GM21367 (cell line): ENCODE results near the gene DHDDS.
A peak's percentile ranks its signal among the peaks of the same experiment; 100 is the strongest.

Experiments used
- ATAC-seq: cut with Tn5 transposase; IDR thresholded peaks from one replicate; pipeline ENCODE4 v1.9.1; 2021; ENCODE audit not compliant: unreplicated experiment

Gene DHDDS

DNA sequence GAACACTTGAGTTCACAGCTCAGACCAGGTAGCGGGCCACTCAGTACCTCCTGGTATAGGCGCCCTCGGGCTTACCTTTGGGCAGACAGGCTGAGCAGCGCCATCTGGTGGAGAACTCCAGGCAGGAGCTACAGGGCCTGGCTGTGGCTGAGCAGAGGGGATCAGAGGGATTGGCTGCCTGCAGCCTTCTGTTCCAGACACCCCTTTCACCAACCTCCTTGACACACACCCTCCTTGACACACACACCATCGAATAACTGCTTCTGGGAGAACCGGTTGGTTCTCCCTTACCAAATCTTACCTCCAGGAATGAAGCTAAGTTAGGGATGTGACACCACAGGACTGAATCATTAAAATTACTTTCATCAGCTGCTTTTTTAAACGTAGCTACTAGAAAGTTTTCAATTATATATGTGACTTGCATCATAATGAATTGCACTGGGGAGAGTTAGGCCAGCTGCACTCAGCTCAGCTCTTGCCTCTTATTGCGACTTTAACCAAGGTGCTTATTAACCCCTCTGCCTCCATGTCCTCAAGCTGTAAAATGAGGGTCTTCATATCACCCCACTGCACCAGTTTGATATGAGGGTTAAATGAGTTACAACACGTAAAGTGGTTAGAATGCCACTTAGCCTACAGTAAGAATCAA is 14.9 kb upstream of the DHDDS start:
- no peak for ATAC-seq

DNA sequence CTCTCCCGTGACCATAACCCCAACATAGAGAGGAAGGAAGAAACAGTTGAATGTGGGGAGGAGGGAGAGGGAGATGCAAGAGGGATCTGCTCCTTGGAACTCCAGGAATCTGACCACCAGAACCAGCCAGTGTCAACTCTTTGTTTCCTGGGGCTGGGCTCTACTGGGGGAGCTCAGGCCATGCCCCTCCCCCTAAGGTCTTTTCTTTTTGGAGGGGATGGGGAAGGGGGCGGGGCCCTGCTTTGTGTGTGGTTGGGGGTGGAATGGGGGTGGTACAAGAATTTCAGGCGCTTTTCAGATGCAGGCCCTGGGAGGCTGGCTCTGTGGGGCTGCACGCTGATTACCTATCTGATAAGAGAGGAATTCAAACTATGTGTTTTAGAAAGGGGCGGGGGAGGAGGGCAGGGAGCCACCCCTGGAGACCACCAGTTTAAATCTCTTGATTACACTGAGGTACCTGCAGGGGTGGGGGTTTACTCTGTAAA is 13.2 kb upstream of the DHDDS start:
- no peak for ATAC-seq

GRCh38 chr1:26419494-26419893 is 12.6 kb upstream of the DHDDS start:
- no peak for ATAC-seq

DNA sequence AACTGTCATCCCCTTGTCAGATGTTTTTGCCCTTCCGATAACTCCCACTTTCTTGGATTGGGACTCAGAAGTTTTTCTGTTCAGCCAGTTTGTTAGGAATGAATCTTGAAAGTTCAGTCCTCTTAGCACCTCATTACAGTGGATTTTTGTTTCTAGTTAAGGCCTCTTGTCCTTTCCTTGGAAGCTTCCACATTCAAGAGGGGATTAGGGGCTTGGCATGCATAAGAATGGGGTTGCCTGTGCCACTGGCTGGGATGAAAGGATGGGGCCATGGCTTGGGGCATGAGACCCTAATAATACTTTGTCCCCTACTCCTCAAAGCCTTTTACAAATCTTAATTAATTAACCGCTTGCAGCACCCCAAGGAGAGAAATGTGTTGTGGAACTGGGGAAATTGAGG is 2.4 kb upstream of the DHDDS start:
- ATAC-seq: no peak

DNA sequence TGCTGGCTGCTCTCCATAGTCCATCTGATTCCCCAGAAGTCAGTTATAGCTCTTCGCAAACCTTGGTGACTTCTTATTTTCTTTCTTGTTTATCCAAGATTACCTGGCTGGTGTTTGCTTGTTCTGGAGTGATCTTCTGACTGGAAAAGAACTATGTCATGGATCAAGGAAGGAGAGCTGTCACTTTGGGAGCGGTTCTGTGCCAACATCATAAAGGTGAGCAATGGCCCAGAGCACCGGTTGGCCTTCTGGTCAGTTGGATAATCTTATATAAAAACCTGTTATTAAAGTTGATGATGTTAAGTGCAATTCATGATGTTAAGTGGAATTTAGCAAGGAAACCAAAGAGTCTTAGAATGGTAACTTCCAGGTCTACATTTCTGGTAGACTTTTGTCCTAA is 672 bp downstream of the DHDDS start:
- ATAC-seq: no peak

DNA sequence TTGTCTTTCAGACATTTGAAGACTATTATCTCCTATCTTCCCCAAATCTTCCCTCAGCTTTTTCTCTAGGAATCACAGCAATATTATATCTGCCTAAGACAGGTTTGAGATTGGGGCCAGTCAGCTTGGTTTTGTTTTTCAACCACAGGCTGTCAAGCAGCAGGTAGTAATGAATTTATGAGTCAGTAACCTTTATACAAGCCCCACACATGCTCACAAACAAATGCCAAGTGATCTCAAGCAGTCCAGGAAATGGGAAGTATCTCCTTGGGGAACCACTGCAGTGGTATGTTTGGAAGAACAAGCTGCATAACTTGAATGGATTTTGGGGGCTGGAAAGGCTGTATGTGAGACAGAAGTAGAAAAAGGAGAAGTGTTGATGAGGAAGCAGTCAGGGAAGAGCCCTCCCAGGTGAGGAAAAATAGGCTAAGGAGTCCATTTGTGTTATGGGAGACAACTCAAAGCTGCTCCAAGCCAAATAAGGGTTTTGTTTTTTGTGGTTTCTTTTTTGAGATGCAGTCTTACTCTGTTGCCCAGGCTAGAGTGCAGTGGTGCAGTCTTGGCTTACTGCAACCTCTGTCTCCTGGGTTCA is 2.1 kb downstream of the DHDDS start:
- ATAC-seq: no peak

- ATAC-seq: no peak
Observed at GRCh38 chr1:26438041-26438440, 5.9 kb downstream of the DHDDS start.

DNA sequence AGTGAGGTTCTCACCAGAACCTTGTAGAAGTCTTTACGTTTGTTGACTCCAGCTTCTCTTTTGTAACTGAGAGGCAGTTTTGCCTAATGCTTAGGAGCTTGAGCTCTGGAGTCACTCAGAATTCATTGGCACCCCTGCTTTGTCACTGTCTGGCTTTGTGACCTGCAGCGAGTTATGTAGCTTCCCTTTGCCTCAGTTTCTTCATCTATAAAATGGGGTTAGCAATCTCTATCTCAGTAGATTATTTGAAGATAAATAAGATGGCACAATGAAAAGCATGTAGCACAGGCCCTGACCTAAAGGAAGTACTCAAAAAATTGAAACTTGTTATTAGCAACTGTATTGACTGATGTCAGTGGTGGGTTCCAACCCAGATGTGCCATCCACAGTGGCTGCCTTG is 8.1 kb downstream of the DHDDS start:
- no peak for ATAC-seq

DNA sequence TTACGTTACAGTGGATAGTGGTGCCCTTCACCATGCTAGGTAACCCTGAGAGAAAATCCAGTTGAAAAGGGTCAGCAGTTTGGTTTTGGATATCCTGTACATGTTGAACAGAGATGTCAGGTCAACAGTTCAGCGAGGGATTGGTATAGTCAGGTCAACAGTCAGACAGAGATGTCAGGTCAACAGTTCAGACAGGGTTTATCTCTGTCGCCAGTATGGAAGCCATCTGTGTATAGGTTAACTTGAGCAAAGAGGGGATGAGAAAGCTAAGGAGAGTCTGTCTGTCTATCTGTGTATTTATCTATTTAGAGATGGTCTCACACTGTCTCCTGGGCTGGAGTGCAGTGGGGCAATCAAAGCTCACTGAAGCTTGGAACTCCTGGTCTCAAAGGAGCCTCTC is 17.7 kb downstream of the DHDDS start:
- no peak for ATAC-seq

DNA sequence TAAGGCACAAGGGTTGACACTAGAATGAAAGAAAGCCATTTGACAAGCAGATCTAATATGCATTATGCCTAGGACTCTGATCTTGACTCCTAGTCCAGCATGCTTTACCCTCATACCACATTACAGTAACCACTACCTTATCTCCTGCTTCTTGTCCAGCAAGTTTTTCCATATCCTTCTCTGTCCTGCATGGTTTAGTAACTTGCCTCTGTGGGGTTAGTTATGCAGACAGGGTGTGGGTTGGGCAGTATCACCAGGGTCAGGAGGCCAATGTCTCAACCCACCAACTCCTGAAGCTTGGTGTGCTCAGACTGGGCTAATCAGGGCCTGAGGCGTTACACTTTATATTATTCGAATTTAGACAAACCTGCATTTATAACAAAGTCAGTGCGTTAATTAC is 18.8 kb downstream of the DHDDS start:
- ATAC-seq: no peak

- ATAC-seq: no peak
Observed at GRCh38 chr1:26452459-26453183, 20.5 kb downstream of the DHDDS start.

DNA sequence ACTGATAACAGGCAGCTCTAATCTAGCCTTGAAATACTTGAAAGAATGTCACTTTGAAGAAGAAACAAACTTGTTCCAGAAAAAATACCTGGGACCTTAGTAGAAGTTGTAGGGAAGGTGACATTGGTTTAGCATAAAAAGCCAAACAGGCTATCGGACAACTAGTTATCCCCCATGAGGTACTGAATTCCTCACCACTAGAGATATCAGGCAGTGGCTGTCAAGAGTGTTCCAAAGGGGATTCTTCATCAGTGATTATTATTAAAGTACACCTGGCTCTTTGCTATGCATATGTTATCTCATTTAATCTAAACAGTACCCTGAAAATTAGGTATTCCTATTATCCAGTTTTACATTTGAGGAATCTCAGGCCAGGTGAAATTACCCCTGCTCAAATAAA is 27.0 kb downstream of the DHDDS start:
- ATAC-seq: no peak

DNA sequence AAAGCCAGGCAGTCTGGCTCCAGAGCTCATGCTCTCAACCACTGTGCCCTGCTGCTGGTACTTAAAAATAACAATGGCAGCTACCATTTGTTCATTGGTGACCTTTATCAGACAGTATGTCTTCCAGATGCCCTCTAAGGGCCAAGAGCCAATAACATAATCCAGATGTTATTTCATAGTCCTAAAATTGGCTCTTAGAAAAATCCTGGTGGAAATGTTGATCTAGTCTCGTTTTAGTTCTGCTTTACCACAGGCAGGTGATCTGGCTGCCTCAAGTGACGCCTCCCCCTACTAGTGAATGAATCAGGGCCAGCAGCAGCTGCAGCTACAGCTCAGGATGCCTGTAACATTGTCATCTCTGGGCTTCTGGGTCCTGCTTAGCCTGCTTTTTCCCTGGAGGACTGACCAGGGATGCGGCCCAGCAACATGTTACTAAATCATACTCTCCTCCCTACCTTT is 27.5 kb downstream of the DHDDS start:
- ATAC-seq: no peak

DNA sequence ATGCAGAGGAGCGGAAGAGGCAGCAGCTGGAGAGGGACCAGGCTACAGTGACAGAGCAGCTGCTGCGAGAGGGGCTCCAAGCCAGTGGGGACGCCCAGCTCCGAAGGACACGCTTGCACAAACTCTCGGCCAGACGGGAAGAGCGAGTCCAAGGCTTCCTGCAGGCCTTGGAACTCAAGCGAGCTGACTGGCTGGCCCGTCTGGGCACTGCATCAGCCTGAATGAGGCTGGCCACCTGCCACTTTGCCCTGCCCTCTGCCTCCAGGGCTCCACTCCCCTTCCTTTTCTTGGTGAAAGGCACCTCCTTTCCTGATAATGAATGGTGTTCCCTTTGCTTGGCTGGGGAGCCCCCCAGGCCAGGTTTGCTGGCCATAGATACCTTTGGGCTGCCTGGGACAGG is 36.8 kb downstream of the DHDDS start:
- ATAC-seq: no peak

GRCh38 chr1:26469558-26469957 is 37.4 kb downstream of the DHDDS start:
- no peak for ATAC-seq

- ATAC-seq: no peak
Observed at GRCh38 chr1:26470878-26471497, 38.9 kb downstream of the DHDDS start.

GRCh38 chr1:26471498-26472319 is 39.6 kb downstream of the DHDDS start:
- ATAC-seq: peak; percentile 6

- ATAC-seq: peak; percentile 38
Observed at GRCh38 chr1:26472320-26472900, 40.3 kb downstream of the DHDDS start, which contains the start of gene HMGN2. TSS of gene HMGN2 (plus strand) at chr1:26472440. CDS start at chr1:26472613, 173 bp downstream.

GRCh38 chr1:26472901-26473845 is 41.1 kb downstream of the DHDDS start:
- peak; percentile 66 for ATAC-seq
